GM12875 (cell line): Measurements from ENCODE around the gene GOLGA6D.
"Not testable (repeated sequence)": the region's sequence is repeated elsewhere in the genome, so short reads cannot be mapped to it uniquely, and the experiment has no call there.

Experiments
- H3K4me3 ChIP-seq: one replicate; pipeline ENCODE4 v1.5.1; 2011; ENCODE audit warnings: low read depth, low read length, control low read depth
- CTCF ChIP-seq: IDR thresholded peaks from 2 replicates; pipeline ENCODE4 v1.5.1; 2011; ENCODE audit warnings: low read depth, mild to moderate bottlenecking, control low read depth, inconsistent platforms, low read length, moderate library complexity, borderline replicate concordance; ENCODE audit not compliant: insufficient read depth

Gene GOLGA6D

GRCh38 chr15:75299311-75299688 lies 16.7 kb downstream of the GOLGA6D start:
- TF ChIP-seq CTCF: peak; percentile 40; the same call in 1 of the 2 replicates
- H3K4me3 ChIP-seq: not testable (repeated sequence)

GRCh38 chr15:75300026-75300425 lies 17.4 kb downstream of the GOLGA6D start:
- H3K4me3 ChIP-seq: not testable (repeated sequence)

GRCh38 chr15:75302318-75302717 lies 19.7 kb downstream of the GOLGA6D start:
- no peak overlapping the region for H3K4me3 ChIP-seq
- no peak for TF ChIP-seq CTCF

- not testable (repeated sequence) for H3K4me3 ChIP-seq
Measured at GRCh38 chr15:75302753-75303152, 20.1 kb downstream of the GOLGA6D start.

- TF ChIP-seq CTCF: no peak
- H3K4me3 ChIP-seq: no peak overlapping the region
Measured at GRCh38 chr15:75306188-75306587, 23.6 kb downstream of the GOLGA6D start.

- no peak overlapping the region for H3K4me3 ChIP-seq
- TF ChIP-seq CTCF: peak; percentile 77
Measured at GRCh38 chr15:75307778-75308390, 25.2 kb downstream of the GOLGA6D start.

- no peak for TF ChIP-seq CTCF
- H3K4me3 ChIP-seq: no peak overlapping the region
Measured at GRCh38 chr15:75309711-75310110, 27.1 kb downstream of the GOLGA6D start.

GRCh38 chr15:75312548-75312947 lies 29.9 kb downstream of the GOLGA6D start:
- H3K4me3 ChIP-seq: not testable (repeated sequence)
